GM18507 (cell line): Measurements from ENCODE around the gene ARHGEF4.

Experiments used
- DNase-seq: peaks from one replicate; pipeline ENCODE4 v3.0.0; 2011; ENCODE audit warnings: low read depth; ENCODE audit not compliant: insufficient read length; ENCODE audit errors: extremely low spot score
- FAIRE-seq: peaks from 2 replicates; lab custom pipeline; 2011; peaks lifted over from hg19 to GRCh38; lab: Jason Lieb, UNC

The ARHGEF4 gene

DNA sequence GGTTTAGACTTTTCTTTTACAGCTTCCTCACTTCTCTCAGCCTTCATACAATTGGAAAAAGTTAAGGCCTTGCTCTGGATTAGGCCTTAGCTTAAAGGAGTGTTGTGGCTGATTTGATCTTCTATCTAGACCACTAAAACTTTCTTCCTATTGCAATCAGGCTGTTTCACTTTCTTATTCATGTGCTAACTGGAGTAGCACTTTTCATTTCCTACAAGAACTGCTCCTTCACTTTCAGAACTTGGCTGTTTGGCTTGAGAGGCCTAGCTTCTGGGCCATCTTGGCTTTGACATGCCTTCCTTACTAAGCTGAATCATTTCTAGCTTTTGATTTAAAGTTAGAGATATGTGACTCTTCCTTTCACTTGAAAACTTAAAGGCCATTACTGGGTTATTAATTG, 114.3 kb downstream of the ARHGEF4 start:
- FAIRE-seq (no peak), DNase-seq (no peak)

DNA sequence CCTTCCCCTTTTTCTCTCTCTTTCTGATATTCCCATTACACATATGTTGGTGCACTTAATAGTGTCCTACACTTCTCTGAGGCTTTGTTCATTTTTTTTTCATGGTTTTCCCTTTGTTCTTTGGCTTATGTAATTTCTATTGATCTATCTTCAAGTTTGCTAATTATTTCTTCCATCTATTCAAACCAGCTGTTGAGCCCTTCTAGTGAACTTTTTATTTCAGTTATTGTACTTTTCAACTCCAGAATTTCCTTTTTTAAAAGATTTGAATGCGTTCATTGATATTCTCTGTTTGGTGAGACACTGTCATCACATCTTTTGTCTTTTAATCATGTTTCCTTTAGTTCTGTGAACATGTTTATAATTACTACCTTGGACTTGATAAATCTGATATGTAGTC, 118.2 kb downstream of the ARHGEF4 start:
- no peak for FAIRE-seq

DNA sequence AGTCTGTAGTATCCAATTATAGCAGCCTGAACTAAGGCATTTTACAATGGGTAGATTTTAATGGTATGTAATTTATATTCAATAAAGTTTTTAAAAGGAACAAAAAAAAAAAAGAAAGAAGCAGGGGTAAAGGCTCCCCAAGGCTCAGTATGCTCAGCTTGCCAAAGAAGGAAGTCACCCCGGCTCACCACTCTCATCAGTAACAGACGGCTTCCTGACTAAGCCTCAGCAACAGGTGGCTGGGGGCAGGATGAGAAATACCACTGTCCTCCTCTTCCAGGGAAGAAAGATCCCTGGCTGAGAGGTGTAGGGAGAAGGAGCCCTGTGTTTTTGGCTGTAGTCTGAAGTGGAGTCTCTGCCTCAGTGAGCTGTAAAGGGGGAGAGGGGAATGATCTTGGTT, 121.2 kb downstream of the ARHGEF4 start:
- no peak for DNase-seq
- FAIRE-seq, result no peak

More for the DNA sequence above, 118.2 kb downstream of the ARHGEF4 start:
- DNase-seq, result no peak

DNA sequence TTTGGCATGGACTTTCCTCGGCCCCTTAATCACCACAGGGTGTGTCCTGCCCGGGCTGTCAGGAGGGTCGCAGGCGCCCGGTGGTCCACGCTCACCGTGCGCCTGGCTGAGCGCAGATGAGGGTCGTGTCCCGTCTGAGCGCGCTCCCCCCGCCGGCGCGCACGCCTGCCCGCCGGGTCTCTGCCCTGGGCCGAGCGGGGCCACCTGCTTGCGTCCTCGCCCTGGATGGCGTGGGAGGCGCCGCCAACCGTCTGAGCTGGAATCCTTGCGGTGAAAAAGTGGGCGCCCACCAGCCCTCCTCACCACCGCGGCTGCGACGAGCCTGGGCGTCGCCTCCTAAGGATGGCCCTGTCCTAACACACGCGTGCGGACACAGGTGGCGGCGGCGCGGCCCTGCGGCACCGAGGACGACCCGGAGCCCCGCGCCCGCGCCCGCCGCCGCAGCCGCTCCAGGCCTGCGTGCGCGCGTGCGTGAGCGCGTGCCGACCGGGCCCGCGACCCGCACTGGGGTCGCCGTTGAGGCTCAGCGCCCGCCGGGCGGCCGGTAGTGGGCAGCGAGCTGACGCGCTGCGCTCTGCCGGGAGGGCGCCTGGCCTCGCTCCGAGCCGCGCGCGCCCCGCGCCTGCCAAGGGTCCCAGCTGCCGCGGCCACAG, 126.6 kb downstream of the ARHGEF4 start:
- DNase-seq (no peak), FAIRE-seq (no peak)

DNA sequence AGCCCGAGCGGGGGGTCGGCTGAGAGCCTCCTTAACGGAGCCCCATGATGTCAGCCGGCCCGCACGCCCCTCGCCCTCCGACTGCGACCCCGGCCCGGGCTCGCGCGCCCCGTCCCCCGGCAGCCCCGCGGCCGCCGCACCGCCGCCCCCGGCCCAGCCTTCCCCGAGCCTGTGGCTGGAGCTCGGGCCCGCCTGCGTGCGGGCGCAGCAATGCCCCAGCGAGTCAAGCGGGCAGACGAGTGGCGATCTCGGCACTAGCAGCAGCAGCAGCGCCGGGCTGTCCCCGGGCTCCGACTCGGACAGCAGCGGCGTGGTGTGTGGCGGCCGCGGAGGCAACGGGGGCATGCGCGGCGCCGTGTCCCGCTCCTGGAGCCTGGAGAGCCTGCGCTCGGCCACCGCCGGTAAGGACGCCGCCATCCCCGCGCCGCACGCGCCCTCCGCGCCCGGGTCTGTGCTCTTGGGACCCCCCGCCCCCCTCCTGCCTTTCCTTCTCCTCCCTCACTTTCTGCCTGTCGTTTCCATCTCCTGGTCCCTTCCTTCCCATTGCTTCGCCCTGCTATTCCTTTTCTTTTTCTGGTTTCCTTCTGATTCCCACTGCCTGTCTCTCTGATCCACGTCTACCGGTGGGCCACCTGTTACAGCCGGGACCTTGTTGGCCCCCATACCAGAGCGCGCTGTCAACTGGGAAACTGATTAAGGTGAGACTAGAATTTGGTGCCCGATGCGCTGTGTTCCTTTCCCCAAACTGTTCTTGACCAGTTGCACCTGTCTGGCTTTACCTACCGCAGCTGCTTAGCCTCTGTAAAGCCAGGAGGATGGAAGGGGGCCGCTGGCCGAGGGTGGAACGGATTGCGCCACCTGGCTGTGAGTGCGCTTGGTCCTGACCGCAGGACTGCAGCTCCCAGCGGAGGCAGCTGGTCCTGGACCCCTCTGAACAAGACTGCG, 127.4 kb downstream of the ARHGEF4 start:
- FAIRE-seq, result no peak
- no peak for DNase-seq

DNA sequence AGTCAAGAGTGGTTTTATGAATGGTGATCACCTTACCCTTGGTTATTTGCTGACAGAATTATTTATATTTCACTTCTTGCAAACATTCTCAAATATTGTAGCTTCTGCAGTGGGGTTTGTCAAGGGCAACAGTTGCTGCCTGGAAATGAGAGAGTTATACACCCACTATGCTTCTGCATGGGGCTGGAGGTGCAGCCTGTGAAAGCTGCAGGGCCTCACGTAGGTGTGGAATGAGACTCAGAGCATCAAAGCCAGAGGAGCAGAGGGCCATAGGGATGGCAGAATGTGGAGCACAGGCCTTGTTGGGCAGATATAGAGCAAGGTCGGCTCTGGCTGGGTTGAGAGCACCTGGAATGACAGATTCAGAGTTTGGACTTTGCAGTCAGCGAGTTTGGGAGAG, 128.2 kb downstream of the ARHGEF4 start:
- FAIRE-seq (no peak), DNase-seq (no peak)

DNA sequence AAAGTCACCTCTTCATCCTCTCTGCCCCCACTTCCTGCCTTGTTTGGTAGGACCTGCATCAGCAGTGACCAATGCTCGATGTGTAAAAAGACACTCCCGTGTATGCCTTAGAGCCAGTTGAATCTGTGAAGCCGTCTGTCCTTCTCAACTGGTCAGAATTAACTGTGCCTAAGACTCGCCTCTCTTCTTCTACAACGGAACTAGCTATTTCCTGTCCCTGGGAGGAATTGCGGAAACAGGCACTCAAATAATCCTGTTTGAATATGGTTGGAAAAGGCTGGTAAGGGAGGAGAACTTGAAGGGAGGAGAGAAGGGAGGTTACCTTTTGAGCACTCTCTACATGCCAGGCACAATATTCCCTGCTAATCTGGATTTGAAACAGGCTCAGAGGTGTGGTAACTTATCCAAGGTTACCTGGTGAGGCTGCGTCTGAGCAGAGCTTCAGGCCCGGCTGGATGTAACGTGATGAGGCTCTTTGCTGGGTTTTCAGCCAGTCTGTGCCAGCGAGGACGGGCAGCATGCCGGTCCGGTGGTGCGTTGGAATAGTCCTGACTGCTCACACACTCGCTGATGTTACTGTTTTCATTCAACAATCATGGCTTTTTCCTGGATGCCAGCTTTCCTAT, 129.5 kb downstream of the ARHGEF4 start:
- DNase-seq (no peak), FAIRE-seq (no peak)

DNA sequence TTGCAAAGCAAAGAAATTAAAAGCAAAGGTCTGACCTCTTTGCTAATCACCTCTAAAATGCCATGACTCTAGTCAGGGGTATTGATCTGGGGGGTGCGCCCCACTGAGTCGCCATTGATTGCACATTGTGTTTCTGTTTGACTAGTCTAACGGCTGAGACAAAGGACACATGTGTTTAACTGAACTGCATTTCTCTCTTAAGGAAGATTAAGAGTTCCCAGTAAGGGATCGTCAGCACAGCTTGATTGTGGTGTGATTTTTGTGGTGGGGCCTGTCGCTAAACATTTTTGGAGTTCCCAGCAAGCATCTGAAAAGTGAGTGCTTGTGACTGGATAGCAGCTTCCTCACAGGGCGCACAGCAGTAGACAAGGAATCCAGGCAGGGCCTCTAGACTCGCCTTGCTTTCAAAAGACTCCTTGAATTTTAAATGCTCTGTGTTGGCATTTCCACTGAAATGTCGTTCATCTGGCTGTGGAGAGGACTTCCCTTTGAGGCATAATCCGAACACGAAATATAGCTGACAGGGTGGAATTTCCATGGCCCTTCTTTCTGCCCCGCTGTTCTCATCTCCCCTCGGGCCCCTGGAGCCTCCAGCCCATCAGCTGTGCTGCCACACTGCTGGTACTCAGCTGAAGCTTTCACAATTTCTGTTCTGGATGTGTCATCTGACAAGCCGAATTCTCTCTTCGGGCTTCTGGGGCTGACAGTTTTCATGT, 130.2 kb downstream of the ARHGEF4 start:
- no peak for DNase-seq
- no peak for FAIRE-seq

DNA sequence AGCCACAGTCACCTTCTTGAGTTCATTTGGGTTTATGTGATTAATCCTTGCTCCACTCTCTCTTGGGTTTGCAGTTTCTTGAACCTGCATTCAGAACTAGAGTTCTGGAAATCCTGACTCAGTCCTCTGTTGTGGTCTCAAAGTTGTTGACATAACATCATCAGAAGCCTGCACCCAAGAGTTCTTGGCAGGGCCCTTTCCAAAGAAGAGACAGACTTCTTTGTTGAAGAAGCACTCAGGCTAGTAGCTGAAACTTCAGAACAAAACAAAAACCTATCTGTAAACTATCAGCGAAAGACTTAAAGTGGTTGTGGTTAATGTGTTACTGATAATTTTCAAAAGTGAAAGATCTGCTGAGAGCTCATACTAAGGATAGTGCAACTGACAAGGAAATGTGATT, 135.7 kb downstream of the ARHGEF4 start:
- DNase-seq (no peak), FAIRE-seq (peak; percentile 73)

DNA sequence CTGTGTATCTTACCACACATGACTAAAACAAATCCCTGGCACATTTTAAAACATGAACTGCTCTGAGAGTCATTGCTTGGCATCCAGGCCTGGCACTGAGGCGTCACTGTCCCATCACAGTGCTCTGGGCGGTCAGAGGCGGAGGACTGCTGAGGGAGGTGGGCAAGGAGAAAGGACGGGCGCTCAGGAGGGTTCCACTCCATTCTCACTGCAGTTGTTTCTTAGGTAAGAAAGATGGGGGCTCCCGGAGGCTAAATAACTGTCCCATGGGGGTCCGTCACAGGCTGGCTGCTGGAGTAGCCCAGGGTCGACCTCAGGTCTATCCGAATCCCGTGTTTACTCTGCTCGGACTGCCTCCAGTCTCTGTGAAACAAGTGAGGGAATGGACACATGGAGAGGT, 139.0 kb downstream of the ARHGEF4 start:
- no peak for FAIRE-seq
- no peak for DNase-seq

DNA sequence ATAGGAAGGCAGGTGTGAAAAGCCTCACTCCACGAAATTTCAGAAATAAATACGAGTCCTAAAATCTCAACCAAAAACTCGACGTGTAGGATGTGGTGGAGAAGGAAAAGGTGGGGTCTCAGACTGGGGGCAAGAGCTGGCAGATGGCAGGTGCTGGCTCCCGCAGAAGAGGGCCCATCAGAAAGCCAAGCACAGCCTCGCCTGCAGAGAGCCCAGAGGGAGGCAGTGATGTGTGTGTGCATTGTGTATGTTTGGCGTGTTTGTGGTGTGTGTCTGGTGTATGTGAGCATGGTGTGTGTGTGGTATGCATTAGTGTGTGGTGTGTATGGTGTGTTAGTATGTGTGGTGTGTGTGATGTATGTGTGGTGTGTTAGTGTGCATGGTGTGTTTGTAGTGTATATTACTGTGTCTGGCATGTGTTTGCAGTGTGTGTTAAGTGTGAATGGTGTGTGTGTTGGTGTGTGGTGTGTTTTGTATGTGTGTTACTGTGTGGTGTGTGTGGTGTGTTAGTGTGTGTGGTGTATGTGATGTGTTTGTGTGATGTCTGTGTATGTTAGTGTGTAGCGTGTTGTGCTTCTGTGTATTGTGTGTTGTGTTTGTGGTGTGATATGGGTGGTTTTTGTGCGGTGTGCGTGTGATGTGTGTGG, 140.0 kb downstream of the ARHGEF4 start:
- FAIRE-seq (no peak), DNase-seq (no peak)

DNA sequence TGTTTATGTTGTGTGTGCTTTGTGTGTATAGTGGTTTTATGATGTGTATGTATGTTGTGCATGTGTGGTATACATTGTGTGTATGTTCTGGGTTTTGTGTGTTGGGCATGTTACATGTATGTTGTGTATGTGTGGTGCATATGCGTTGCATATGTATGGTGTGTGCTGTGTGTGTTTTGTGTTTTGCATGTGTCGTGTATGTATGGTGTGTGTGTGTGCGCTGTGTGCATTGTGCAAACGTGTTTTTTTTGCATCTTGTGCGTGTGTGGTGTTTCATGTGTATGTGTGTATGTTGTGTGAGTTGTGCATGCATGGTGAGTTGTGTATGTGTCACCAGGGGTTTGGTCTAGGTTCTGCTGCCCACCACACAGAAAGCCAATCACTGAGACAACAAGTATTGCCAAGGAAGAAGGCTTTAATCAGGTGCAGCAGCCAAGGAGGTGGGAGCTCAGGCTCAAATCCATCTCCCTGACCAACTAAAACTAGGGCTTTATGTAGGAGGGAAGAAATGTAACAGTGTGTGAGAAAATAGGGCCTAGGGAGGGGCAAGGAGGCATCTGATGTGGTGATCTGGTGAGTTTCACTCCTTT, 140.8 kb downstream of the ARHGEF4 start:
- DNase-seq, result no peak
- FAIRE-seq, result no peak

DNA sequence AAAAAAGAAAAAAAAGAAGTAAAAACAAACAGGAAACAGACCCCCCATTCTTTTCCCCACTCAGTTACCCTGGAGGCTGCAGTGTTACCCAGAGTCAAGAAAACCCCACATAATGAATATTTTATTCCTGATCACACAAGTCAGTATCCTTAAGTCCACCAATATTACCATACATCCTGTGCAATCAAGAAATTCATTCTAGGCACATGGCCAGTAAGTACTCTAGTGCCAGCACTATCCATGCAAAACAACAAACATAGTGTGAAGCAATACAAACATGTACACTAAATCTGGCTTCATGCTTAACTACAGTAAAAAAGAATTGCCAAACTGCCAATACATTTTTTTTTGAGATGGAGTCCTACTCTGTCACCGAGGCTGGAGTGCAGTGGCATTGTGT, 145.0 kb downstream of the ARHGEF4 start:
- DNase-seq (no peak), FAIRE-seq (no peak)

DNA sequence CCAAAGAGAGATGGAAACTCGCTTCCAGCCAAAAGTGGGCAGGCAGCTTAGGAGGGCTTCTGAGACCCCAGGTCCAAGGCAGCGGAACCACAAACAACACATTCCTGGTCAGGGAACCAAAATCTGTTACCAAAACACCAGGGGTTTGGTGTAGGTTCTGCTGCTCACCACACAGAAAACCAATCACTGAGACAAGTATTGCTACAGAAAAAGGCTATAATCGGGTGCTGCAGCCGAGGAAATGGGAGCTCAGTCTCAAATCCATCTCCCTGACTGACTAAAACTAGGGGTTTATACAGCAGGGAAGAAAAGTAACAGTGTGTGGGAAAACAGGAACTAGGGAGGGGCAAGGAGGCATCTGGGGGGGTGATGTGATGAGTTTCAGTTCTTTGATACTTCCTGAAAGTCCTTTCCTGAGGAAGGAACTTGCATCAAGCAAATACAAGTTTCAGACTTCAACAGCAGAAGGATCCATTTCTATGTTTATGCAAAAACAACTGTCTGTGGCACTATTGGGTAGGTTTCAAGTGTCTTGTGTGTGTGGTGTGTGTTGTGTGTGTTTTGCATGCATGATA, 148.6 kb downstream of the ARHGEF4 start:
- DNase-seq, result no peak
- no peak for FAIRE-seq

DNA sequence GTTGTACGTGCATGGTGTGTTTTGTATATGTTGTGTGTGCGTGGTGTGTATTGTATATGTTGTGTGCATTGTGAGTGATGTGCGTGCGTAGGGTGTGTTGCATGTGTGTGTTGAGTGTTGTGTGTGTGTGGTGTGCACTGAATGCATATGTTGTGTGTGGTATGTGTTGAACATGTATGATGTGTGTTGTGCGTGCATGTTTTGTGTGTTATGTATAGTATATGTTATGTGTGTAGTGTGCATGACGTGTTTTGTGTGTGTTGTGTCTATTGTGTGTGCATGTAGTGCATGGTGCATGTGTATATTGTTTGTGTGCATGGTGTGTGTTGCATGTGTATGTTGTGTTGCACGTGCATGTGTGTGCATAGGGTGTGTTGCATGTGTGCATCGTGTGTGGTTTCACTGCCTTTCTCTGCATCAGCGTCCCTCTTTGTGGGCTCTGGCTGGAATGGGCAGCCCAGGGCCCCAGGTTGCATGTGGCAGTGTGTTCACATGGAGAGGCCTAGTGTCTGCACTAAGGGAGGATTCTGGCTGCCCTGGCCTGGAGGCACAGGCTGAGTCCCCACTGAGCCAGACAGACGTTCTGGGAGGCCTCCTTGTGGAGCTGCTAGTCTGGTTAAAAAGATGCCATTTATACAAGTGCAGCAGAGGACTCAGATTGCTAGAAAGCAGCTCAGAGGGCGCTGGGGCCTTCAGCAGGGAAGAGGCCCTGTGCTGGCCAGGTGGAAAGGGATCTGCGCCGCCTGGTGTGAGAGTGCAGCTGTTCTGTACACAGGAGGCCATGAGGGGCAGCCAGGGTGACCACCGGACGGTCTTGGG, 149.3 kb downstream of the ARHGEF4 start:
- FAIRE-seq, result no peak
- DNase-seq, result no peak

DNA sequence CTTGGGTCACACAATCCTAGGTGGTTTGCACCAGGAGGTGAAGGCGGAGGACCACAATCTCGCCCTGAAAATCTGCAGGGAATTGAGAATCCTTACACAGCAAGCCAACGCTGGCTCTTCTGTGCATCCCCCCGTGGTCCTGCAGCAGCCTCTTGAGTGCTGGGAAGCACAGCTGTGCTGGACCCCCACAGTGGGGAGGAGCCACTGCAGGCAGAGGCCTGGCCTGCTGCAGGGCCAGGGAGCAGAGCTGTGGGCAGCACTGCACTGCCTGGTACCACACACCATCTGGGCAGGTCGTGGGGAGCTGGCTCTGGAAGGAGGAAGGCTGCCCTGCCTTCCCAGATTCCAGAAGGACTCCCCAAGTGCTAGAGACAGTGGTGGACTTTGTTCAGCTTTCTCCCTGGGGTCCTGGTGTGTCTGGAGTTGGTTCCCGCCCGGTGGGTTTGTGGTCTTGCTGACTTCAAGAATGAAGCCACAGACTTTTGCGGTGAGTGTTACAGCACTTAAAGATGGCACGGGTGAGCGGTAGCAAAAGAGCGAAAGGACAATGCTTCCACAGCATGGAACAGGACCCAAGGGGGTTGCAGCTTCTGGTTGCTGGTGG, 150.3 kb downstream of the ARHGEF4 start:
- FAIRE-seq (no peak), DNase-seq (no peak)

DNA sequence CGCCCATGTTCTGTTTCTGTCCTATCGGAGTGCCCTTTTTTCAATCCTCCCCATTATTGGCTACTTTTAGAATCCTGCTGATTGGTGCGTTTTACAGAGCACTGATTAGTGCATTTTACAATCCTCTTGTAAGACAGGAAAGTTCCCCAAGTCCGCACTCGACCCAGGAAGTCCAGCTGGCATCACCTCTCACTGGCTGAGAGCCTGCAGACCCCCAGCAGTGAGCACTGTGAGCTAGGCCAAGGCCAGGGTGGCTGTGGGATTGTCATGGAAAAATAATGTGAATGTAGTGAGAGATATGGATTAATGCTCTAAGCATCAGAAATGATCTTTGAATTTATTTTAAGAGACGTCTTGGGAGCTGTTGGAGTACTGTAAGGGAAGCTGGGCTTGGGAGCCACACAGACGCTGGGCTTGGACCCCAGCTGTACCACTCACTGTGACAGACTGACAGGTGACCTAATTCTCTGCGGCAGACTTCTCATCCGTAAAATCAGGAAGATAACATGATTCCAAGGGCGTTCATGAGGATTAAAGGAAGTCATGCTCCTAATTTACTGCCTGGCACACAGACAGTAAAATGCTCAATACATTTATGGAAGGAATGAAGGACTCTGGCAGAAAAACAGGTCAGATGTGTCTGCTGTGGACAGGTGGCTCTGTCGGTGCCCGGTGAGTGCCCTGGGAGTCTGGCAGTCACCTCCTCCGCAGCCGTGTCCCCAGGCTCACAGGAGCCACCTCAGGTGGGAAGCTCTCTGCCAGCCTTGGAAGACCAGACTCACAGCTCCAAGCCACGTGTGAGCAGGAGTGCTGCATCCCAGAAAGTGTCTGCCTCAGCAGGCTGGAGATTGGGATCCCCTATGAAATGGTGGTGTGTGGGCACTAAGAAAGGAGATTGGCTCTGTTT, 151.1 kb downstream of the ARHGEF4 start:
- no peak for DNase-seq
- FAIRE-seq, result no peak
